ENCODE results near the gene LPGAT1.

Gene LPGAT1

DNA sequence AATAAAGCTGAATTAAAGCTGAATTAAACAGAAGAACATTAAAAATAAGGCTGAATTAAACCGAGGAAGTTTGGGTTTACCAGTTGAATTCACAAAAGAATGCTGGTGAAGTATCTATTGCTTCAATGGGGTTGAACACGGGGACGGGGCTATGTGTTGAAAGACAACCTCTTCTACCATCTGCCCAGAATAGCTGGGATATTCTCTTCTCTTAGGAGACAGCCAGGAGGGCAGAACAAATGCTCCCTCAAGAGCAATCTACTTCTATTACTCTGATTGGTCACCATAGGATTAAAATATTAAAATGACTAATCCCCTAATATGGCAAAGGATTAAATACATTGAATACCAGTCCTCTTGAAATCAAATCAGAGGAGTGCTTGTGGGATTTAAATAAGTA, 68.4 kb downstream of the LPGAT1 start:
- DNase-seq (ENCODE audit: low spot score), result no peak

- no peak for DNase-seq (ENCODE audit: low spot score)
Observed at GRCh38 chr1:211761400-211761799, 69.2 kb downstream of the LPGAT1 start.

DNA sequence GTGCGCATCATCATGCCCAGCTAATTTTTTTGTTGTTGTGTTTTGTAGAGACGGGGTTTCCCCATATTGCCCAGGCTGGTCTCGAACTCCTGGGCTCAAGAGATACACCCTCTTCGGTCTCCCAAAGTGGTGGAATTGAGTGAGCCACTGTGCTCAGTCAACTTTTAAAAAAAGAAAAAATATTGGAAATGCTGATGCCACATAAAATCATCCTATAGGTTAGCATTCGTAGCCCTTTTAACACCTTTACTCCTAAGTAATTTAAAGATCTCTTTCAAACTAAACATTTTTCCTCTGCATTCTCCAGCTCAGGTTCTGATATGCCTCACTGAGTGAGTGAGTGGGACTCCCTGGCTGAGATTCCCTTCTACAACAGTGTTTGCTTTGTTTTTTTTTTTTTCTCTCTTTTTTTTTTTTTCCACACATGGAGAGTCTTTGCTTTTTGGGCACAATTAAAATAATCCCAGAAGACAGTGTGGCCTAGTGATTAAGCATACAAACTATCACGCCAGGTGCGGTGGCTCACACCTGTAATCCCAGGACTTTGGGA, 74.0 kb downstream of the LPGAT1 start:
- DNase-seq (ENCODE audit: low spot score), result no peak

DNA sequence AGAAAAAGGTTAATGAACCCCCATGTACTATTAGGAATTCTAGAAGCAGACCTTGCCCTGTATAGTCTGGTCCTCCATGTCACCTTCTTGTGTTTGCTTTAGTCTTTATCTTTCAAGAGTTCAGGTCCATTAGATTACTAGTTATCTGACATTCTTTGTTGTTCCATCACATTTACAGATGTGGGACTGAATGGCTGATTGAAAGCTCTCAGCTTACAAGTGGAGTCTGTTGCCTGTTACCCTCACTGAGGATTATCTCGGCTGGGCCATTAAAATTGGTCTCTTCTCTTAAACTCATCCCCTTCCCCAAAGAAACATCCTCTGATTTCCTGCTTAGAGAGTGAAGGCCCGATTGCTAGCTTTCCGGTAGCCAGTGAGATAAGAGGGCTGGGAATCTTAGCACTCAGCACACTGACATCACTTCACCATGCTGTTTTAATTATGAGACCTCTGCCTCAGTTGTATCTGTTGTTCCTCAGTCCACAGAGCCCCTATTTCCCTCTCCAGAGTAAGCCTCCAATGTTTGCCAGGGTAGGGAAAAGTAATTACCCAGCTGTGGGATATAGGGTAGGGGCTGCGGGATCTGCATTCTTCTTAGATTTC, 76.8 kb downstream of the LPGAT1 start:
- DNase-seq (ENCODE audit: low spot score), result no peak

GRCh38 chr1:211752951-211753486, 77.5 kb downstream of the LPGAT1 start:
- no peak for DNase-seq (ENCODE audit: low spot score)

GRCh38 chr1:211752317-211752716, 78.2 kb downstream of the LPGAT1 start:
- no peak for DNase-seq (ENCODE audit: low spot score)

GRCh38 chr1:211751438-211751837, 79.1 kb downstream of the LPGAT1 start:
- no peak for DNase-seq (ENCODE audit: low spot score)

GRCh38 chr1:211750599-211750998, 80.0 kb downstream of the LPGAT1 start:
- no peak for DNase-seq (ENCODE audit: low spot score)

DNA sequence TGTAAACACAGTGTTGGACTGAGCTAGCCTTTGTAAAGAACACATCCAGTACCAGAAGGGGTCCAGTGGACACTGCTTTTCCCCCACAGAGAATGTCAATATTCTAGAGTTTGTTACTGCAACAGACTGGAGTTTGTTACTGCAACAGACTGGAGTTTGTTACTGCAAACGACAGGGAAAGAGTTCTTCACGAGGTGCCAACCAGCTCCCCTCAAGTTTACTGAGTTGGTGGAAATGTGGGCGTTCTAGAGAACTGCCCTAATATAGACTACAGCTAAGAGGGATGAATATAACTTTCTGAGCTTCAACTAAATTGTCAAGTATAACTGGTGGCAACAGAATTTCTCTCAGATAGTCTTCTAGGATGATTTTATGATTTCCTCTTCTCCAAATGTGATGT, 81.3 kb downstream of the LPGAT1 start:
- DNase-seq (ENCODE audit: low spot score), result no peak

DNA sequence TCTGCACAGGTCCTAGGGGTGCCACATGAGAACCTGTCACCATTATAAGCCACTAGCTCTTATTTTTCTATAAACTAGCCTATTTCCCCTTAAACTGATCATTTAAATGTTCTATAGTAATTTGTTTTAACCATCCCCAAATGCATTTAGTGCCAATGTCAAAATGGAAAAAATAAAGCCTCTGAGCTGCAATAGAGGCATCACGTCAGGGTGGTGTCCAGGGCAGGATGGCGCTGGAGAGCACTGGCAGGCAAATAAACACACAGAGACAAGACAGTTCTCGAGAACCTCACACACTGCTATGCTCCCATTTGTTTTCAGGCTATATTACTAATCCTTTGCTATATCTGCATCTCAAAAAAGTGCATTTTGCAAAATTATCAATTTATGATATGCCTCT, 81.8 kb downstream of the LPGAT1 start:
- no peak for DNase-seq (ENCODE audit: low spot score)

DNA sequence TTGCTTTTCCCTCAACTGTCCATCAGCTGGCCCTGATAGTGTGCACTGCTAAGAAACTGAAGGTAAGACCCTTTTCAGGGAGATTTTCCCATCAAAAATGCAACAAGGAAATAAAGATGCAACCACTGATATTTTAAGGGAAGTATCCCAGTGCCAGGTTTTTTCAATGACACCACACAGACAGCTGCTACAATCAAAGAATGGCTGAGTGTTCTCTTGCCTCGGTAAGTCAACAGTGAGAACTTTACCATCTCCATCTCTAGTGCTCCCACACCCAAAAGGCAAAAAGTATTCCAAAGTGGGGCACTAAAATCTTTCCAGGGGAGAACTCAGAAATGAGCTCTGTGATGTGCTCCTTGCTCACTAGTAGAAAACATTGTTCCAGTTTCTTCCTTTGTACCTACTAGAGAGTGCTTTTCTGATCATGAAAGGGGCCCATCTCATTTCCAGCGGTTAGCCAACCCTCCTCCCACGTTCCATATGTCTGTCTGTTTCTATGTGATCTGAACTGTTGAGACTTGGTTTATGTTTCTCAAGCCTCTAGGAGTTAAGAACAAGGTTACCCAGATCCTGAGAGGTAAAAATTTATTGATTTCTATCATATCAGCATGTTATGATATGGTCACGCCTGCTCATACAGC, 87.6 kb downstream of the LPGAT1 start:
- no peak for DNase-seq (ENCODE audit: low spot score)

- no peak for DNase-seq (ENCODE audit: low spot score)
Observed at GRCh38 chr1:211742272-211742671, 88.3 kb downstream of the LPGAT1 start.

DNA sequence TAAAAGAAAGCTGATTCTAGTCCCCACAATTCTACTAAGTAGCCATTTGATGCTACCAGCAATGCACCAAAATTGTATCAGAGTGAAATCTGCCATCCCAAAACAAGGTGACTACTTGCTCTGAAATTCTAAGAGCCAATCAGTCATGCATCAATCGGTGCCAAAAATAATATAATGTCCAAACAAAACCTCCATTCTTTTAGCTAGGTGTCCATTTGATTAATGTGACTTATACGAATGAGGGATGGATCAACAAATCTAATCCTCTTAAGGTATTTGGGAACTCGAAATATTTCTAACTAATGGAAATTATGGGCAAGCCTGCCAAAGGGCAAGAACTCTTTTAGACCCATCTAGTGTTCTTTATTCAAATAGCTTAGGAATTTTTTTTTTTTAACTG, 88.8 kb downstream of the LPGAT1 start:
- DNase-seq (ENCODE audit: low spot score), result no peak

GRCh38 chr1:211741116-211741515, 89.4 kb downstream of the LPGAT1 start:
- no peak for DNase-seq (ENCODE audit: low spot score)

DNA sequence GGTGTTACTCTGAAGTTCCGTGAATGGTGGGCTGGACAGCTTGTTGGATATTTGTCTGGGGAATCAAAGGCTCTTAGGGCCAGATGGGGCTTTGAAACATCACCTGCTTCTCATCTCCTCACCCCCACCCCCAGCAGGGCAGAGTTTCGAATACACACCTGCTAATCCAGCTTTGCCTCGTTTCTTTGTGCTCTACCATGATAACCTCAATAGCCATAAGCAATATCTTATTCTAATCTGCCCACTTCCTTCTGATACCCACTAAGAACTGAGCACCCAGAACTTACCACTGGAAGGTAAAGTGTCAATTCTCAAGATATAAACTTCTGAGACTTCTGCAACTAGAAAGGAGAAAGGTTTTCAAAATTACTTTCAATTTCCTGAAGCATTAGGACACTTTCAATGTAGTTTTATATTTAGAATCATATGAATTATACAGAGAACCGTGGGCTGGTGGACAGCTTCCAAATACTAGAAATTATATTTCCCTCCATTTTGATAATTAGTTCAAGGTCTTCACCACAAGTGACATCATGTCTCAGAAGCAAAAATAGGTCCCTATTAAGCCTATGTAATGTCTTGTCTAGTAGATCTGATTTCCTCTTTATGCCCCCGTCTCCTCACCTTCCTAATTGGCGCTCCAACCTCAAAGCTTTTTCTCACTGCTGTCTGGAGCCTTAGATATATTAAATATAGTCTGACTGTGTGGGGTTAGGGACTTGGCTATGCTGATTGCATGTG, 90.7 kb downstream of the LPGAT1 start:
- peak; percentile 6 for DNase-seq (ENCODE audit: low spot score)

- peak; percentile 18 for DNase-seq (ENCODE audit: low spot score)
Observed at GRCh38 chr1:211738691-211739301, 91.8 kb downstream of the LPGAT1 start.

DNA sequence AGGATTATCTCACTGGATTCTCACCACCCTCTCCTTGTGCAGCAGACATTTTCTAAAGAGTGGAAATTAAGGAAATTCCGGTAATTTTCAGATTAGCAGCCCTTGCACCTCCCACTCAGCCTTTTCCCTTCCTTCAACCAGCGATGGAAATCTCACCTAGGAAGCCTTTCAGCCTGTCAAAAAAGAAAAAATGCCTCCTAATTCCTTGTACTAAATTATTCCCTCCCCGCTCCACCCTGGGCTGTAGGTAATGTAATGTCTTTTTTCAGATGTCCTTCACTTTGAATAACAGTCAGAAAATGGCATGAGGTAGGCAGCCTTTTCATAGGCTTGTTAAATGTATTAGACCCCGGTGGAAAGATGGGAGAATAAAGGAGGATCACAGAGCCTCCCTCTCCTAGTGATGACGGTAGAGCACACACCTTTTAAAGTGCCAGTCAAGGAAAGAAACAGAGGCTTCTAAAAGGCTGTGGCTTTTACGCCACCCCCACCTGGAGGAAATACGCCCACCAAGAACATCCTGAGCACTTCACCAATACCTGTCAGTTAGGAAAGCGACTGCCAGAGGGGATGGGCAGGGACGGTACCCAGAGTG, 92.4 kb downstream of the LPGAT1 start:
- DNase-seq (ENCODE audit: low spot score), result no peak

GRCh38 chr1:211737115-211738035, 93.2 kb downstream of the LPGAT1 start:
- DNase-seq (ENCODE audit: low spot score), result no peak

- no peak for DNase-seq (ENCODE audit: low spot score)
Observed at GRCh38 chr1:211736351-211736915, 94.1 kb downstream of the LPGAT1 start.

Data from CD4-positive, alpha-beta T cell treated with Interleukin-15 for 4 hours (primary cell).